CD4-positive, alpha-beta memory T cell (primary cell): Measurements from ENCODE around the gene SCAPER. TPM values are rescaled to one million over a fixed set of nuclear protein-coding genes. Genes with fewer than 3 reads are reported as not detected.
"Not testable (repeated sequence)": the region's sequence is repeated elsewhere in the genome, so short reads cannot be mapped to it uniquely, and the experiment has no call there.

Experiments
- CTCF ChIA-PET: fragments of 350-600 bp; sonication (Branson Sonifier 250); formaldehyde crosslinking; loops from one replicate; lab custom pipeline; 2021; ENCODE audit warnings: inconsistent platforms; ENCODE audit not compliant: partially characterized antibody; lab: Charles Lee
- POLR2A ChIA-PET: fragments of 350-600 bp; sonication (Branson Sonifier 250); formaldehyde crosslinking; loops from one replicate; lab custom pipeline; 2021; ENCODE audit not compliant: partially characterized antibody; lab: Charles Lee
- DNase-seq, 5 donors: peaks; one replicate each; pipeline versions ENCODE4 v3.0.0 to v3.0.0-alpha.2; 2020 to 2022; ENCODE audit warnings: mixed read lengths in 1 of 5
- H3K27ac ChIP-seq: one replicate; pipeline ENCODE4 v1.7.0; 2013; ENCODE audit warnings: low read depth, low read length
- H3K27me3 ChIP-seq: 2 replicates; pipeline ENCODE4 v1.7.0; 2013; ENCODE audit warnings: mild to moderate bottlenecking, low read length, moderate library complexity; ENCODE audit not compliant: insufficient read depth
- H3K36me3 ChIP-seq: 2 replicates; pipeline ENCODE4 v1.7.0; 2013; ENCODE audit warnings: mild to moderate bottlenecking, low read length, moderate library complexity; ENCODE audit not compliant: insufficient read depth
- H3K4me1 ChIP-seq: 2 replicates; pipeline ENCODE4 v1.7.0; 2013; ENCODE audit warnings: mild to moderate bottlenecking, low read length, moderate library complexity; ENCODE audit not compliant: insufficient read depth
- H3K4me3 ChIP-seq, 2 donors: one replicate each; pipeline ENCODE4 v1.7.0; 2013; ENCODE audit warnings: low read length in 2 of 2, mild to moderate bottlenecking in 1 of 2
- H3K9me3 ChIP-seq, 2 donors: one replicate each; pipeline ENCODE4 v1.7.0; 2013; ENCODE audit warnings: low read length in 2 of 2, control low read depth in 1 of 2; ENCODE audit not compliant: control insufficient read depth in 1 of 2
- H3K27ac Mint-ChIP-seq, 7 donors: one replicate each; pipeline ENCODE4 v1.8.0; 2020 to 2021; ENCODE audit warnings: mixed read lengths in 7 of 7, mild to moderate bottlenecking in 6 of 7, inconsistent platforms in 3 of 7, moderate library complexity in 3 of 7
- H3K27me3 Mint-ChIP-seq, 2 donors: one replicate each; pipeline ENCODE4 v1.8.0; 2020 to 2021; ENCODE audit warnings: mixed read lengths in 2 of 2
- H3K36me3 Mint-ChIP-seq, 2 donors: one replicate each; pipeline ENCODE4 v1.8.0; 2020 to 2021; ENCODE audit warnings: mixed read lengths in 2 of 2, inconsistent platforms in 1 of 2, mild to moderate bottlenecking in 1 of 2
- H3K4me1 Mint-ChIP-seq, 4 donors: one replicate each; pipeline ENCODE4 v1.8.0; 2020 to 2021; ENCODE audit warnings: mixed read lengths in 4 of 4, mild to moderate bottlenecking in 1 of 4
- H3K4me3 Mint-ChIP-seq, 8 donors: one replicate each; pipeline ENCODE4 v1.8.0; 2020 to 2021; ENCODE audit warnings: mixed read lengths in 8 of 8, mild to moderate bottlenecking in 7 of 8, moderate library complexity in 6 of 8, inconsistent platforms in 3 of 8
- H3K9me3 Mint-ChIP-seq, 8 donors: one replicate each; pipeline ENCODE4 v1.8.0; 2020 to 2021; ENCODE audit warnings: mixed read lengths in 8 of 8, mild to moderate bottlenecking in 5 of 8, inconsistent platforms in 3 of 8, moderate library complexity in 1 of 8
- intact Hi-C: fragments of 100-400 bp; cut with micrococcal nuclease; formaldehyde crosslinking; loops from one replicate; pipeline ENCODE4 v1.15.1; 2023
- polyA plus RNA-seq, 2 donors: library from polyadenylated mRNA; unstranded; fragments of 300-500 nt; fragmentation: Illumina TruSeq; gene quantifications; one replicate each; pipeline ENCODE4 v1.2.3, GENCODE V29; 2021
- total RNA-seq, 2 experiments: library from RNA; stranded (reverse); gene quantifications; one replicate each; pipeline ENCODE4 v1.2.3, GENCODE V29; 2021

Gene SCAPER
- total and polyA plus RNA-seq, 4 experiments from 2014 or later = 7.2 to 41.4 (median 34.3) TPM

- no peaks in the 10 kb centered on the region for H3K27me3 ChIP-seq
- H3K4me1 ChIP-seq = no peaks in the 10 kb centered on the region
- ChIA-PET CTCF (no interaction called here), POLR2A (no interaction called here)
- Mint-ChIP-seq H3K4me1 (peaks cover 0 to 2% (median under 1%) of the 10 kb centered on the region in 4 donors), H3K9me3 (no peaks in the 10 kb centered on the region), H3K27ac (peak overlapping the region in 1 of 7 donors; percentile 29), H3K4me3 (no peak overlapping the region), H3K36me3 (peaks cover 21 to 25% of the 10 kb centered on the region in 2 donors), H3K27me3 (no peaks in the 10 kb centered on the region)
- H3K4me3 ChIP-seq = no peak overlapping the region
- intact Hi-C loops = no loop called here
- no peak for DNase-seq
- no peaks in the 10 kb centered on the region for H3K36me3 ChIP-seq
- no peak overlapping the region for H3K27ac ChIP-seq
- no peaks in the 10 kb centered on the region for H3K9me3 ChIP-seq
These were observed 208.3 kb downstream of the SCAPER start for GRCh38 chr15:76696840-76697239.

GRCh38 chr15:76692546-76692945, 212.6 kb downstream of the SCAPER start:
- H3K4me3 ChIP-seq, POLR2A ChIA-PET, H3K4me1 Mint-ChIP-seq, H3K27me3 ChIP-seq, H3K36me3 ChIP-seq, CTCF ChIA-PET, H3K27ac ChIP-seq, H3K27me3 Mint-ChIP-seq, H3K4me1 ChIP-seq, H3K9me3 ChIP-seq, H3K9me3 Mint-ChIP-seq, DNase-seq, intact Hi-C loops, H3K4me3 Mint-ChIP-seq, H3K27ac Mint-ChIP-seq: not testable (repeated sequence)
- H3K36me3 Mint-ChIP-seq = peaks cover 9 to 26% of the 10 kb centered on the region in 2 donors

GRCh38 chr15:76687592-76687991, 217.5 kb downstream of the SCAPER start:
- DNase-seq, H3K27ac ChIP-seq, H3K9me3 Mint-ChIP-seq, intact Hi-C loops, H3K27ac Mint-ChIP-seq, H3K4me1 Mint-ChIP-seq, H3K4me3 Mint-ChIP-seq, POLR2A ChIA-PET, H3K4me3 ChIP-seq, H3K4me1 ChIP-seq, H3K27me3 ChIP-seq, H3K27me3 Mint-ChIP-seq, H3K9me3 ChIP-seq, CTCF ChIA-PET, H3K36me3 ChIP-seq: not testable (repeated sequence)
- H3K36me3 Mint-ChIP-seq = peaks cover 12 to 31% of the 10 kb centered on the region in 2 donors

GRCh38 chr15:76684002-76684401, 221.1 kb downstream of the SCAPER start:
- Mint-ChIP-seq H3K4me3 (no peak overlapping the region), H3K36me3 (peaks cover 19 to 46% of the 10 kb centered on the region in 2 donors), H3K9me3 (peaks cover 0 to 9% (median 3%) of the 10 kb centered on the region in 8 donors), H3K4me1 (no peaks in the 10 kb centered on the region), H3K27me3 (no peaks in the 10 kb centered on the region), H3K27ac (no peak overlapping the region)
- no peaks in the 10 kb centered on the region for H3K4me1 ChIP-seq
- H3K27ac ChIP-seq = no peak overlapping the region
- ChIA-PET CTCF (no interaction called here), POLR2A (no interaction called here)
- H3K27me3 ChIP-seq = no peaks in the 10 kb centered on the region
- H3K9me3 ChIP-seq = no peaks in the 10 kb centered on the region
- no peaks in the 10 kb centered on the region for H3K36me3 ChIP-seq
- no peak overlapping the region for H3K4me3 ChIP-seq
- intact Hi-C loops = no loop called here
- no peak for DNase-seq

GRCh38 chr15:76682833-76683232, 222.3 kb downstream of the SCAPER start:
- no peak for DNase-seq
- no peak overlapping the region for H3K4me3 Mint-ChIP-seq
- ChIA-PET POLR2A (no interaction called here), CTCF (interaction anchor here (0.6 kb wide), 1 partner anchor 109 kb away, joined by 3 read pairs; no protein-coding TSS in a partner anchor)
- no peaks in the 10 kb centered on the region for H3K4me1 Mint-ChIP-seq
- no peaks in the 10 kb centered on the region for H3K9me3 ChIP-seq
- H3K27me3 ChIP-seq = no peaks in the 10 kb centered on the region
- no peaks in the 10 kb centered on the region for H3K4me1 ChIP-seq
- H3K36me3 ChIP-seq = no peaks in the 10 kb centered on the region
- intact Hi-C loops = no loop called here
- H3K27ac ChIP-seq = no peak overlapping the region
- peaks cover 13 to 37% of the 10 kb centered on the region in 2 donors for H3K36me3 Mint-ChIP-seq
- H3K9me3 Mint-ChIP-seq = peaks cover 0 to 5% (median under 1%) of the 10 kb centered on the region in 8 donors
- H3K27me3 Mint-ChIP-seq = no peaks in the 10 kb centered on the region
- no peak overlapping the region for H3K27ac Mint-ChIP-seq
- H3K4me3 ChIP-seq = no peak overlapping the region

- H3K4me3 Mint-ChIP-seq = no peak overlapping the region
- ChIA-PET CTCF (no interaction called here), POLR2A (no interaction called here)
- no peaks in the 10 kb centered on the region for H3K27me3 Mint-ChIP-seq
- no peak overlapping the region for H3K27ac ChIP-seq
- no peak for DNase-seq
- H3K27ac Mint-ChIP-seq = no peak overlapping the region
- H3K4me3 ChIP-seq = no peak overlapping the region
- H3K36me3 Mint-ChIP-seq = peaks cover 13 to 37% of the 10 kb centered on the region in 2 donors
- no peaks in the 10 kb centered on the region for H3K9me3 ChIP-seq
- no peaks in the 10 kb centered on the region for H3K4me1 Mint-ChIP-seq
- intact Hi-C loops = no loop called here
- no peaks in the 10 kb centered on the region for H3K4me1 ChIP-seq
- no peaks in the 10 kb centered on the region for H3K27me3 ChIP-seq
- no peaks in the 10 kb centered on the region for H3K36me3 ChIP-seq
- peaks cover 0 to 5% (median 0%) of the 10 kb centered on the region in 8 donors for H3K9me3 Mint-ChIP-seq
These were observed 222.9 kb downstream of the SCAPER start for GRCh38 chr15:76682259-76682658.

GRCh38 chr15:76678766-76679165, 226.4 kb downstream of the SCAPER start:
- H3K4me3 ChIP-seq = no peak overlapping the region
- H3K36me3 ChIP-seq = no peaks in the 10 kb centered on the region
- H3K4me1 Mint-ChIP-seq = no peaks in the 10 kb centered on the region
- H3K27me3 Mint-ChIP-seq = no peaks in the 10 kb centered on the region
- no peaks in the 10 kb centered on the region for H3K4me1 ChIP-seq
- no peaks in the 10 kb centered on the region for H3K27me3 ChIP-seq
- H3K9me3 Mint-ChIP-seq = peaks cover 0 to 3% (median 0%) of the 10 kb centered on the region in 8 donors
- H3K27ac ChIP-seq = no peak overlapping the region
- CTCF ChIA-PET = no interaction called here
- DNase-seq = no peak
- H3K36me3 Mint-ChIP-seq = peaks cover 12 to 37% of the 10 kb centered on the region in 2 donors
- no peak overlapping the region for H3K4me3 Mint-ChIP-seq
- H3K27ac Mint-ChIP-seq = no peak overlapping the region
- intact Hi-C loops = no loop called here
- POLR2A ChIA-PET = no interaction called here
- no peaks in the 10 kb centered on the region for H3K9me3 ChIP-seq

- DNase-seq = no peak
- H3K36me3 Mint-ChIP-seq = peaks cover 4 to 5% of the 10 kb centered on the region in 2 donors
- Histone ChIP-seq H3K36me3 (no peaks in the 10 kb centered on the region), H3K27ac (no peak overlapping the region), H3K9me3 (no peaks in the 10 kb centered on the region), H3K27me3 (no peaks in the 10 kb centered on the region), H3K4me3 (no peak overlapping the region), H3K4me1 (no peaks in the 10 kb centered on the region)
- intact Hi-C loops = no loop called here
- H3K4me1 Mint-ChIP-seq = no peaks in the 10 kb centered on the region
- H3K27ac Mint-ChIP-seq = no peak overlapping the region
- peaks cover 0 to 2% (median 0%) of the 10 kb centered on the region in 8 donors for H3K9me3 Mint-ChIP-seq
- no peaks in the 10 kb centered on the region for H3K27me3 Mint-ChIP-seq
- ChIA-PET POLR2A (no interaction called here), CTCF (no interaction called here)
- no peak overlapping the region for H3K4me3 Mint-ChIP-seq
These were observed 230.3 kb downstream of the SCAPER start for GRCh38 chr15:76674883-76675282.
